Measurements from ENCODE around the gene RAPGEF2.
"Not testable (repeated sequence)": the region's sequence is repeated elsewhere in the genome, so short reads cannot be mapped to it uniquely, and the experiment has no call there.

RAPGEF2 gene

DNA sequence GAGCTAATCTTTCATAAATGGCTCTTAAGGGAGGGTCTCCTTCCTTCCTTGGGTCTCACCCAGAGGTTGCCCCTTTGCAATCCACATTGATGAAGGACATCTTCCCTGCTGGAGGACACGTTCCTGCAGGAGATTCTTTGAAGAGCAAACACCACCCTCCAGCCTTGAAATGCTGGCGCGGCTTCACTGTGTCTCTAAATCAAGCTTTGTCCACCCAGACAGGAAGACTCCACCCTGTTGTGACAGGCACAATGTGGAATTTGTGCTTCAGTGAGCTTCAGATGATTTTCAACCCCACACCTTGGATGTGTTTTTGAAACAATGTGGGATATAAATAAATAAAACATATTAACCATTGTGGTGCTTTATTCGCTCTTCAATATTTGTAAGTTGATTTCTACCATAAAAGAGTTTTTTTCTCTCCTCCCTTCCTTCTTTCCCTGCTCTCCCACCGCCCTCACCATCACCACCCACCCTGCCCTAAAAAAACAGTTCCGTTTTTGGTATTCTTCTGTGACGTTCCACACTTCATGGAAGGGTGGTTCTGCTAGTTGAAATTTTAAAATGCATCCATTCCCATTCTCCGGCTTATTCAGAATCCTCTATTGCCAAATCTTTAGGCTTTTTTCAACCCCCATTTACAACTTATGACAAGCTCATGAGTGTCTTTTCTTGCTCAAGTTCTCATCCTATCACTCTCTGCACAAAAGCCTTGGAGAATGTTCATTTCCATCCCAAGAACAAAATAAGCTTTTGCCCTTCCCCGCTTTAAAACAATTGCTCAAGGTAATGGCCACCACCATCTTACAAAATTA is 264.3 kb downstream of the RAPGEF2 start:
- no peak for DNase-seq (ENCODE audit: low read depth, low spot score)

DNA sequence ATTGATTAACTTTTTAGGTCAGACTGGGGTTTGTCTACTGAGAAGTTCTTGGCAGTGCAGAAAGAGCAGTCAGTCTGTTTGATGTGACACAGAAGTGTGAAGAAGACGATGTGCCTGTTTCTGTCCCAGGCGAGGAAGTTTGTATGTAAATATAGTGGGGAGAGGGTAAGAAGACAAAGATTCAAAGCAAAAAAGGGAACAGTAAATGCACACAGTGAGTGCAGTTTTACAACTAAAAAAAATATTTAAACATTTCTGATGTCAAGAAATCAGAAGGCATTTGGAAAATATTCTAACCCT is 264.9 kb downstream of the RAPGEF2 start:
- DNase-seq (ENCODE audit: low read depth, low spot score): no peak

DNA sequence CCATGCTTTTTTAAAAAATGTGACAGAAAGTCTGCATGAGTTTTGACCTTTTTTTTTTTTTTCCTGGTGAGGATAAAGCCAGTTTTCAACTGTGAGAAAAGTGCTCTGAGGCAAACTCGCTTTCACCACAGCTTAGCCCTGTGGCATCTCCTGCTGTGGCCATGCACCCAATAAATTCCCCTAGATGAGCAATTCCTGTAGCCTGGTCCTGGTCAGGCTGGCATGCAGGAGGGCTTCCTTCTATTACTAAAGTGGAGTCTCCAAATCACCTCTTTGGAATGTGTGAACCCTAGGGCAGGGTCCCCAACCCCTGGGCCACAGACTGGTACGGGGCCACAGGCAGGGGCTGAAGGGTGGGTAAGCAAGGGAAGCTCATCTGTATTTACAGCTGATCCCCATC is 265.4 kb downstream of the RAPGEF2 start:
- no peak for DNase-seq (ENCODE audit: low read depth, low spot score)

DNA sequence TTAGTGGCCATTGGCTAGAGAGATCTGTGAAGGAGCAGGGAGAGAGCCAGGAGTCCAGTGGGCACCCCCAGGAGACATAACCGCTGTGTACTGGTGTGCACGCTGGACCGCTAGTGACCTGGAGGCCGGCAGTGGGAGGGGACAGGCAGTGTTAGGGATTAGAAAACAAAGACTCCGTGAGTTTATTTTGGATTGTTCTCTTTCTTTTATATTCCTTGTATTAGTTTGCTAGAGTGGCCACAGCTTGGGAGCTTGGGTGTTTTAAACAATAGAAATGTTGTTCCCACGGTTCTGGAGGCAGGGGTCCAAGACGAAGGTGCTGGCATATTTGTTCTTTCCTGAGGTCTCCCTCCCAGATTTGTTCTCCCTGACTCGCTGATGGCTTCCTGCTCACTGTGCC is 266.4 kb downstream of the RAPGEF2 start:
- DNase-seq (ENCODE audit: low read depth, low spot score): no peak

DNA sequence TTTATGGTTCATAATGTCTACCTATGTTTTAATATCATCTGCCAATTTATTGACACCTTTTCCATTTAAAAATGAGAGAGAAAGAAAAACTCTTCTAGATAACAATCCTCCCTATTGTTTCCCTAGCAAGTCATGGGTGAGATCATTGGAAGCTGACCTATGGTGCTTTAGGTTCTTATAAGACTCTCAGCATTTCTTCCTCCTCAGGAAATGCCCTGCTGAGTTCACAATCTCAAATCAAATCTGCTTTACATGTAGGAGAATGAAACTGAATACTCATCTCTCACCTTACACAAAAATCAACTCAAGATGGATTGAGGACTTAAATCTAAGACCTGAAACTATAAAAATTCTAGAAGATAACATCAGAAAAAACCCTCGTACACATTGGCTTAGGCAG is 267.4 kb downstream of the RAPGEF2 start:
- no peak for DNase-seq (ENCODE audit: low read depth, low spot score)

DNA sequence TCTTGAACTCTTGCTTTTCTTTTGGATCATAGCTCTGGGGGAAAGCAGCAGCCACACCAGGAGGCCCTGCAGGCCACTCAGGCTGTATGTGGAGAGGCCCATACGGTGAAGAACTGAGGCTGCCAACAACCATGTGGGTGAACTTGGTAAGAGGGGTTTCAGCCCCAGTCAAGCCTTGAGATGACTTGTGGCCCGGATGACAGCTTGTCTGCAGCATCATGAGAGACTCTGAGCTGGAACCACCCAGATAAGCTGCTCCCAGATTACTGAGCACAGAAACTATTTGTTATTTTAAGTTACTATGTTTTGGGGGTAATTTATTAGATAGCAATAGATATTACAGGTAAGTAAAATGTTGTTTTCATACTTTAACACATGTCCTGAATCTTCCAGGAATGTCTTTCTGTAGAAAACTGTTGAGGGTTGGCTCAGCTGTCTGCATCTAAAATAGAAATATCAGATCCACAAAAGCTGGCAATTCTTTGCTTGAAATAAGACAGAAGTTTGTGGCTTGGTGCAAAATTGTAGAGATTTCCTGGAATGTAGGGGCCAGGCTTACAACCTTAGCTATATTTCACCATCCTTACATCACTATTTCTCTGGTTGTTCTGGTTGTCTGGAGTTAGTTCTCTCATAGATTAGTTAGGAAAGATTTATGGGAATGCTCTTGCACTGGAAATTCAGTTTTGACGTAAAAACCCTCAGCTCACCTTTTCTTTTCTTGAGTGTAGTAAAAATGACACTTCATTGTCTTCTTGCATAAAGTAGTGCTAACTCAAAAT is 272.1 kb downstream of the RAPGEF2 start:
- DNase-seq (ENCODE audit: low read depth, low spot score): no peak

DNA sequence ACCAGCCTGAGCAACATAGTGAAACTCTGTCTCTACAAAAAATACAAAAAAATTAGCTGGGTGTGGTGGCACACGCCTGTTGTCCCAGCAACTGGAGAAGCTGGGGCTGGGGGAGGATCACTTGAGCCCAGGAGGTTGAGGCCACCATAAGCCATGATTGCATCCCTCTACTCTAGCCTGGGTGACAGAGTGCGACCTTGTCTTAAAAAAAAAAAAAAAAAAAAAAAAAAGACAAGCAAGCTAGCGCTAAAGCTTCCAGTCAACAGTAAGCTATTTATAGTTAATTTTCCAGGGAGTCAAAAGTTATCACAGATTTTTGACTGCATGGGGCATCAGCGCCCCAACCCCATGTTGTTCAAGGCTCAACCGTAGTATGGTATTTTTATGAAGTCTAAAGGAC is 273.4 kb downstream of the RAPGEF2 start:
- DNase-seq (ENCODE audit: low read depth, low spot score): no peak

DNA sequence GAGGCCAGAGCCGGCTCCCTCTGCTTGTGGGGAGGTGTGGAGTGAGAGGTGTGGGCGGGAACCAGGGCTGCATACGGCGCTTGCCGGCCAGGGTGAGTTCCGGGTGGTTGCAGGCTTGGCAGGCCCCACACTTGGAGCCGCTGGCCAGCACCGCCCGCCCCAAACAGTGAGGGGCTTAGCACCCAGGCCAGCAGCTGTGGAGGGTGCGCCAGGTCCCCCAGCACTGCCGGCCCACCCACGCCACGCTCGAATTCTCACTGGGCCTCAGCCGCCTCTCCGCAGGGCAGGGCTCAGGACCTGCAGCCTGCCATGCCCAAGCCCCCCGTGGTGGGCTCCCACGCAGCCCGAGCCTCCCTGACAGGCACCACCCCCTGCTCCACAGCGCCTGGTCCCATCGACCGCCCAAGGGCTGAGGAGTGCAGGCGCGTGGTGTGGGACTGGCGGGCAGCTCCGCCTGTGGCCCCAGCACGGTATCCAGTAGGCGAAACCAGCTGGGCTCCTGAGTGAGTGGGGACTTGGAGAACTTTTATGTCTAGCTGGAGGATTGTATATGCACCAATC is 275.3 kb downstream of the RAPGEF2 start:
- DNase-seq (ENCODE audit: low read depth, low spot score): no peak

DNA sequence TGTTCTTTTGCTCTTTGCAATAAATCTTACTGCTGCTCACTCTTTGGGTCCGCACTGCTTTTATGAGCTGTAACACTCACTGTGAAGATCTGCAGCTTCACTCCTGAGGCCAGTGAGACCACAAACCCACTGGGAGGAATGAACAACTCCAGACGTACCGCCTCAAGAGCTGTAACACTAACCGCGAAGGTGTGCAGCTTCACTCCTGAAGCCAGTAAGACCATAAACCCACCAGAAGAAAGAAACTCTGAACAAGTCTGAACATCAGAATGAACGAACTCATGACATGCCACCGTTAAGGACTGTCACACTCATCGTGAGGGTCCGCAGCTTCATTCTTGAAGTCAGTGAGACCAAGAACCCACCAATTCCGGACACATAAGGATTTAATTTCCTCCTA is 276.2 kb downstream of the RAPGEF2 start:
- not testable (repeated sequence) for DNase-seq (ENCODE audit: low read depth, low spot score)

DNA sequence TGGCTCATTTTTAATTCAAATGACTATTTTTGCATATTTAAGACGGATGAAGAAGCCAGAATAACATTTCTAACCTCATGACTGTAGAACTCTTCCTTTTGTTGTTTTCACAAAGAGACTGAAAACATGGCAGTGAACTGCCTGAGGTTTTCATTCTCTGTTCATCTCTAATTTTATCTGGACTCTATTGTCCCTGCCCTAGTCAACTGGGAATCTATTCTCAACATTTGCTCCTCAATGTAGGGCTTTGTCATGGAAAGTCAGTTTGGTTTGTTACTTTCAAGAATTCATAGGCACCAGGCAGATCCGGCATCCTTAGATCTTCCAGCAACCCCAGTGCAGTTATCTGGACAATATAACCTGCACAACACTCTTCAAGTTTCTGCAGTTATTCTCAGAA is 277.0 kb downstream of the RAPGEF2 start:
- DNase-seq (ENCODE audit: low read depth, low spot score): no peak

DNA sequence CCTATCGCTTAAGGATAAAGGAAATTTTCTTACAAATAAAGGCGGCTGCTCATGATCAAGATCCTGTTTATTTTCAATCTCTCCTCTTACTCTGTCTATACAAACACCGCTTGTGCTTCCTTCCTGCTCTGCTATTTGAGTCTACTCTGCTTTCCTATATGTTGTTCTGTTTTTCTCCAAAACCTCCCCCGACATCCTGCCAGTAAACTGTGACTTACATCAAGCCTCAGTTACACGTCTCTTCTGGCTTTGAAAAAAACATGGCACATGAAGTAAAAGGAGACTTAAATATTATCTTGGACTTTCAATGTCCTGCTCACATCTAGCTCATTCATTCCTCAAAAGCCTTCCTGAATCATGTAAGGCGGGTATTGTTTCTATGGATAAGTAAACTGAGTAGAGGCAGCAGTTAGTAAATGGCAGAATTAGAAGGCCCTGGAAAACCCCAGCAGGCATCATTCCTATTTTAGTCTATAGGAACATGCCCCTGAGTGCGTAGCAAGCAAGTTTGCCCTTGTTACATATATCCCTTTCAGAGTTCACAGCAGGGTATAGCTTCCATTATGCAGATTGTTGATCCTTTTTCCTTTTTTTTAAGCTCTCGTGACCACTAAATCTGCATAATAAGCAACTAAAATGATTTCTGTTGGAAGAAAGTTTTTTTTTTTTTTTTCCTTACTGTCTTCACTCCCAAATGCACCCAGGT is 280.1 kb downstream of the RAPGEF2 start:
- DNase-seq (ENCODE audit: low read depth, low spot score): no peak

DNA sequence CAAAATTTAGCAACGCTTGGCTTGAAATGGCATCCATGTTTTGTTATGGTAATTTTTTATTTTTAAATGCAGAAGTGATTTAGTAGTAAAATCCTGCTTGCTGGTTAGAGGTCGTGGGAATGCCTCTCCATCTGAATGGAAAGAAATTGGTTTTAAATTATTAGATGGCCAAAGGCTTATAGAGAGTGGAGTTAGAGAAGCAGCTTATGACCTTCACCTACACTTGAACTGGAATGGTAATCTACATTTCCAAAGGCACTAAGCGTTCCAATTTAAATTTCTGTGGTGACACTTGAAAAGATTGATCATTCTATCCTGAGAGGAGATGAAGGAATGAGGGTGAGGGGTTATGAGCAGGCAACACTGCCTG is 280.7 kb downstream of the RAPGEF2 start:
- no peak for DNase-seq (ENCODE audit: low read depth, low spot score)

DNA sequence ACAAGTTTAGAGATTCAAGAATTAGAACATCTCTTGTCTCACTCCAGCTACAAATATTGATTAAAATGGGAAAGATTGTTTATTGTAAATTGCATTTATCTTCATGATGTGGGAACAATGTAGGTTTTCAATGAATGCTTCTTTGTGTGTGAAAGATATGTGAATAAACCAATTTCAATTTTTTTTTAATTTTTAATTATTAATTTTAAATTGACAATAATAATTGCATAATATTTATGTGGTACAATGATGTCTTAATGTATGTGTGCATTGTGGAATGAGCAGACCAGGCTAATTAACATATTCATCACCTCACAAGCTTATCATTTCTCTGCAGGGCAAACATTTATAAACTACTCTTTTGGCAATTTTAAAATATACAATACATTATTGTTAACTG is 281.1 kb downstream of the RAPGEF2 start:
- no peak for DNase-seq (ENCODE audit: low read depth, low spot score)

DNA sequence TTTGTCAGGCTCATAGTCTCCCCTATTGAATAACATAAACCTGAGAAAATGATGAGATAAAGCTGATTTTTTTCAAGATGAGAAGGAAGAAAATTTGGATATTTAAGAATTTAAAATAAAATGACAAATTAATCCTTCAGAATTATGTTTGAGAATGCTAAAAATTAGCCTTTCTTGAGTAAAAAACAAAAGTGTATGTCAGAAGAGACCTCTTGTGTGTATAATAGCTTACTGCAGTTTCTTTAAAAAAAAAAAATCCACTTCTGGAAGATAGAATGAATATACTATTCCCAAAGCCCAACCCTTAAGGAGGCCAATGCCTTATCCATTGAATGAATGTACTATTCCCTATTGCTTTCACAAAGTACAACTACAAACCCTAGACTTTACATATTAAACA is 281.8 kb downstream of the RAPGEF2 start:
- no peak for DNase-seq (ENCODE audit: low read depth, low spot score)

DNA sequence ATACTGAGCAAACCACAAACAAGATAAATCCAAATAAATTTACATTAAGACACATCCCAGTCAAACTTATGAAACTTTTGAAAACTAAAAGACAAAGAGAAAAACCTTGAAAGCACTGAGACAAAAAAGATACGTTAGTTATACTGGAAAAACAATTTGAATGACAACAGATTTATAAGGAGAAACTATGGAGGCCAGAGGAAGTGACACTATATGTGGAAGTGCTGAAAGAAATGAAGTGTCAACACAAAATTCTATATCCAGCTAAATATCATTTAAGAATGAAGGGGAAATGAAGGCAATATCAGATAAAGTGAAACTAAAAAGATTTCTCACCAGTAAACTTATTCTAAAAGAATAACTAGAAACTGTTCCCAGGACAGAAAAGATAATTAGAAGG is 283.7 kb downstream of the RAPGEF2 start:
- no peak for DNase-seq (ENCODE audit: low read depth, low spot score)

DNA sequence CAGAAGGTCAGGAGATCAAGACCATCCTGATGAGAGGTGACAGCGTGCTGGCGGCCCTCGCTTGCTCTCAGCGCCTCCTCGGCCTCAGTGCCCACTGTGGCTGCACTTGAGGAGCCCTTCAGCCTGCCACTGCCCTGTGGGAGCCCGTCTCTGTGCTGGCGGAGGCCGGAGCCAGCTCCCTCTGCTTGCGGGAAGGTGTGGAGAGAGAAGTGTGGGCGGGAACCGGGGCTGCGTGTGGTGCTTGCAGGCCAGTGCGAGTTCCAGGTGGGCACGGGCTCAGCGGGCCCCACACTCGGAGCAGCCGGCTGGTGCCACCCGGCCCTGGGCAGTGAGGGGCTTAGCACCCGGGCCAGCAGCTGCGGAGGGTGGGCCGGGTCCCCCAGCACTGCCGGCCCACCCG is 286.9 kb downstream of the RAPGEF2 start:
- no peak for DNase-seq (ENCODE audit: low read depth, low spot score)

DNA sequence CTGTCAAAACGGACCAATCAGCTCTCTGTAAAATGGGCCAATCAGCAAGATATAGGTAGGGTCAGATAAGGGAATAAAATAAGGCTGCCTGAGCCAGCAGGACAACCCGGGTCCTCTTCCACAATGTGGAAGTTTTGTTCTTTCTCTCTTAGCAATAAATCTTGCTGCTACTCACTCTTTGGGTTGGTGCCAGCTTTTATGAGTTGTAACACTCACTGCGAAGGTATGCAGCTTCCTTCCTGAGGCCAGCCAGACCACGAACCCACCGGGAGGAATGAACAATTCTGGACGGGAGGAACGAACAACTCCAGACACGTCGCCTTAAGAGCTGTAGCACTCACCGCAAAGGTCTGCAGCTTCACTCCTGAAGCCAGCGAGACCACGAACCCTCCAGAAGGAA is 287.8 kb downstream of the RAPGEF2 start:
- DNase-seq (ENCODE audit: low read depth, low spot score): peak; percentile 88

DNA sequence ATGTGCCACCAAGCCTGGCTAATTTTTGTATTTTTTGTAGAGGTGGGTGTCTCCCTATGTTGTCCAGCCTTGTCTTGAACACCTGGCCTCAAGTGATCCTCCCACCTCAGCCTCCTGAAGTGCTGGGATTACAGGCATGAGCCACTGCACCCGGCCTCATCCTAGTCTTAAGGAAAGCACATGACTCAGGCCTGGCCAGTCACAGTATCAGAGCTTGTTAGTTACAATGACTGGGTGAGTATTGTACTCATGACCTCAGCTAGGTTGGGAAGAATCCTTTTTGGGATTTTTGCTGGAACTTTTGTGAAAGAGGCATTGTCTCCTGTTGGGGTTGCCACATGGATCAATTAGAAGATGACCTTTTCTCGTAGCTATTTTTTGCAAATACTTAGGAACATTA is 292.8 kb downstream of the RAPGEF2 start:
- no peak for DNase-seq (ENCODE audit: low read depth, low spot score)

DNA sequence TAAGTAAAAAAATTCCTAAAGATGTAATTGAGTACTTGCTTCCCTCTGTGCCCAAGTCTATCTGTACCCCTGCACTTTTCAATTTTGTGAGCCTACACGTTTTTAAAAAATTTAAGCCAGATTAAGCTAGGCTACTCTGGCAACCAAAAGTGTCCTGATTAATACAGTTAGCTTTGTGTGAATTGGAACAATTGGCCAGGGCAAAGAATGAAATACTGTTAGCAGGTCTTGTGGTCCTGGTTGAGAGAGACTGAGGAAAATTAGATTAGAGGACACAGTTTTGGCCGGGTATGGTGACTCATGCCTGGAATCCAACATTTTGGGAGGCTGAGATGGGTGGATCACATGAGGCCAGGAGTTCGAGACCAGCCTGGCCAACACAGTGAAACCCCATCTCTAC is 293.3 kb downstream of the RAPGEF2 start:
- no peak for DNase-seq (ENCODE audit: low read depth, low spot score)

DNA sequence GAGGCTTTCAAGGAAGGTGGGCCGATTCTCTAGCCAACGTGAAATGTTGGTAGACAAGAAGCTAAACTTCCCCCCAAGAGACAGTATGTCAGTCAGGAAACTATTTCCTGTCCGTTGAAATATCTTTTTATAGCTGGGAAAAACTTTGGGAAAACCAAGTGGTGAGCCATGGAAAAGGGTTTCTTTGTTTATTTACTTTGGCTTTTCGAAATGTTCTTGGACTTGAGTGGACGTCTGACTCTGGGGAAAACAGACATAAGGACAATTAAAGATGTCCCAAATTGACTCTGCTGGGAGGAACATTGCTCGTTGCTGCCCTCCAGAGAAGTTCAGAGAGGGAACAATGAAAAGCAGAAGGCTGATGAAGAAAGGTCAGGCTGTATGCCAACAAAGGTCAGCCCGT is 295.4 kb downstream of the RAPGEF2 start:
- DNase-seq (ENCODE audit: low read depth, low spot score): no peak

DNA sequence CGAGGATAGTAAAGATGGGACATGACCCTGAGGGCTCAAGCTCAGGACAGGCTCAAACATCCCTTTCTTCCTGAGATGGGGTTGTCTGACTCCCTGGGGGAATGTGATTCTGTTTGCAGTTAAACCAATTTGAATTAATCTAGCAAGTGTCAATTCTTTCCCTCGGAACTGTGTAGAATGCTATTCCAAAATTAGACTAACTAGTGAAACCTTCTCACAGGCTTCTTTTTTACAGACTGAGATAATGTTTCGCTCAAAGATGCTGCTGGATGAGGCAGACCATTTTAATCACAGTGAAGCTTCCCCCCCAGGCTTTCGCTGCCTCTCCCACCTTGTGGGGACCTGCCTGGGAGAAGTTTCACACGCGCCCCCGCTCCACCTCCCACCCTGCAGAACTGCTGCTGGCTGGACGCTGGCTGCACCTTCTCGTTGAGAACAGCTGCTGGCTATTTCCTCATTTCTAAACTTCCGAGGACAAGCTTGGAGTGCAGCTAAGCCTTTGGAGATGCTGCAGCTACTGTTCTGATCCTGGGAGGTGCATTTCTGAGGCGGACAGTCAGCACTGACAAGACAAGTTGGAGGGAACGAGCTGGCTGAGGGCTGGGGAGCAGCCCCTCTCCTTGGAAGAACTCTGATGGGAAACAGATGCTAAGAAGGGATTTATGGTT is 297.8 kb downstream of the RAPGEF2 start:
- peak; percentile 17 for DNase-seq (ENCODE audit: low read depth, low spot score)

DNA sequence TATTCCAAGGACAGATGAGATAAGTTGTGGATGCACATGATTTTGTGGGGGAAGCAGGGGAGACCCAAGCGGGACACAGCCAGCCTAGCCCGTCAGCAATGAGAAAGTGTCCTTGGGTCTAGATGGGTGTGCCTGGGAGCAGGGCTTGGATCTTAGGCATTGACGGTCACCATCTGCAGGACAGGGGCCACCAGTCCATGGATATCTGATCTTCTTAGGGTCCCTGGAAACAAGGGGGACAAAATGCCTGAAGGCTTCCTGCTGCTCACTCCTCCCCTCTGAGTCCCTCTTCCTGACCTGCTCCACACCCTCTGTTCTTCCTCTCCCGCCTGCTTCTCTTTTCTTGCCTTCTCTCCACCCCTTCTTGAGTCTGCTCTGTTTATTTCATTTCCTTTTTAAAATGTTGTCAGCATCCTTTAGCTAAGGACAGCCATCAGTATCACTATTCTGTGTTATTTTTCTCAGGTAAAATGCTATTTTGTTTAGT is 298.4 kb downstream of the RAPGEF2 start:
- no peak for DNase-seq (ENCODE audit: low read depth, low spot score)

Measured in smooth muscle cell of the brain vasculature (primary cell).